KBM-7 (cell line): ENCODE data around the gene ABCG1.

Experiments used
- DNase-seq: peaks from one replicate; pipeline ENCODE4 v3.0.0-alpha.2; 2015
- in situ Hi-C: fragments of 300-500 bp; cut with MboI; formaldehyde crosslinking; loops from 2 replicates; pipeline ENCODE4 v1.14.3; 2020; ENCODE audit warnings: low sequenced_read_pairs, low pct_unique_long_range_greater_than_20kb, mixed read lengths

Gene ABCG1

GRCh38 chr21:42242611-42243010 lies 23.7 kb downstream of the ABCG1 start:
- no peak for DNase-seq
- in situ Hi-C loops: no loop called here

GRCh38 chr21:42243026-42243425 lies 24.1 kb downstream of the ABCG1 start:
- in situ Hi-C loops: no loop called here
- no peak for DNase-seq

GRCh38 chr21:42245331-42246193 lies 26.6 kb downstream of the ABCG1 start:
- DNase-seq: no peak
- in situ Hi-C loops: no loop called here

- in situ Hi-C loops: no loop called here
- DNase-seq: no peak
Measured at GRCh38 chr21:42247716-42248115, 28.8 kb downstream of the ABCG1 start.

- in situ Hi-C loops: no loop called here
- DNase-seq: no peak
Measured at GRCh38 chr21:42248241-42248640, 29.3 kb downstream of the ABCG1 start.

GRCh38 chr21:42248783-42249597 lies 30.1 kb downstream of the ABCG1 start:
- no peak for DNase-seq
- in situ Hi-C loops: no loop called here

GRCh38 chr21:42250422-42251403 lies 31.8 kb downstream of the ABCG1 start:
- DNase-seq: no peak
- in situ Hi-C loops: no loop called here

GRCh38 chr21:42251654-42252324 lies 32.8 kb downstream of the ABCG1 start:
- DNase-seq: no peak
- in situ Hi-C loops: no loop called here

GRCh38 chr21:42252325-42252654 lies 33.4 kb downstream of the ABCG1 start:
- in situ Hi-C loops: no loop called here

GRCh38 chr21:42252778-42253340 lies 33.9 kb downstream of the ABCG1 start:
- no peak for DNase-seq
- in situ Hi-C loops: no loop called here

More at GRCh38 chr21:42252325-42252654, 33.4 kb downstream of the ABCG1 start:
- no peak for DNase-seq

- no peak for DNase-seq
- in situ Hi-C loops: no loop called here
Measured at GRCh38 chr21:42253466-42253865, 34.5 kb downstream of the ABCG1 start.

GRCh38 chr21:42254083-42254482 lies 35.1 kb downstream of the ABCG1 start:
- in situ Hi-C loops: no loop called here
- no peak for DNase-seq

- in situ Hi-C loops: no loop called here
- DNase-seq: no peak
Measured at GRCh38 chr21:42254651-42255601, 36.0 kb downstream of the ABCG1 start.

- DNase-seq: no peak
- in situ Hi-C loops: no loop called here
Measured at GRCh38 chr21:42255825-42256224, 36.9 kb downstream of the ABCG1 start.

- in situ Hi-C loops: no loop called here
- DNase-seq: no peak
Measured at GRCh38 chr21:42256316-42256715, 37.4 kb downstream of the ABCG1 start.

GRCh38 chr21:42257091-42257765 lies 38.3 kb downstream of the ABCG1 start:
- no peak for DNase-seq
- in situ Hi-C loops: no loop called here
